Measurements from ENCODE around the gene ASH1L.
"Not testable (repeated sequence)": the region's sequence is repeated elsewhere in the genome, so short reads cannot be mapped to it uniquely, and the experiment has no call there.

- TF ChIP-seq CTCF (IDR thresholded peaks at IDR 0.05 in 4 of 5, conservative IDR thresholded peaks at IDR 0.05 in 1 of 5); POLR2A (IDR thresholded peaks at IDR 0.05): not testable (repeated sequence)
Measured at GRCh38 chr1:155610257-155610647, 47.6 kb upstream of the ASH1L start.
